ENCODE results near the gene MDM4.
A peak's percentile ranks its signal among the peaks of the same experiment; 100 is the strongest.

MDM4 gene

GRCh38 chr1:204493145-204493983, 22.8 kb upstream of the MDM4 start:
- TF ChIP-seq, protein P1, sequence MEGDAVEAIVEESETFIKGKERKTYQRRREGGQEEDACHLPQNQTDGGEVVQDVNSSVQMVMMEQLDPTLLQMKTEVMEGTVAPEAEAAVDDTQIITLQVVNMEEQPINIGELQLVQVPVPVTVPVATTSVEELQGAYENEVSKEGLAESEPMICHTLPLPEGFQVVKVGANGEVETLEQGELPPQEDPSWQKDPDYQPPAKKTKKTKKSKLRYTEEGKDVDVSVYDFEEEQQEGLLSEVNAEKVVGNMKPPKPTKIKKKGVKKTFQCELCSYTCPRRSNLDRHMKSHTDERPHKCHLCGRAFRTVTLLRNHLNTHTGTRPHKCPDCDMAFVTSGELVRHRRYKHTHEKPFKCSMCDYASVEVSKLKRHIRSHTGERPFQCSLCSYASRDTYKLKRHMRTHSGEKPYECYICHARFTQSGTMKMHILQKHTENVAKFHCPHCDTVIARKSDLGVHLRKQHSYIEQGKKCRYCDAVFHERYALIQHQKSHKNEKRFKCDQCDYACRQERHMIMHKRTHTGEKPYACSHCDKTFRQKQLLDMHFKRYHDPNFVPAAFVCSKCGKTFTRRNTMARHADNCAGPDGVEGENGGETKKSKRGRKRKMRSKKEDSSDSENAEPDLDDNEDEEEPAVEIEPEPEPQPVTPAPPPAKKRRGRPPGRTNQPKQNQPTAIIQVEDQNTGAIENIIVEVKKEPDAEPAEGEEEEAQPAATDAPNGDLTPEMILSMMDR (conservative IDR thresholded peaks at IDR 0.05; ENCODE audit: control insufficient read depth, insufficient read depth, low read depth, low read length), result no peak
- H3K4me3 ChIP-seq (ENCODE audit: control insufficient read depth, low read depth, low read length), result peak overlapping the region; percentile 58
- peak; percentile 66 for DNase-seq (ENCODE audit: low read depth)

DNA sequence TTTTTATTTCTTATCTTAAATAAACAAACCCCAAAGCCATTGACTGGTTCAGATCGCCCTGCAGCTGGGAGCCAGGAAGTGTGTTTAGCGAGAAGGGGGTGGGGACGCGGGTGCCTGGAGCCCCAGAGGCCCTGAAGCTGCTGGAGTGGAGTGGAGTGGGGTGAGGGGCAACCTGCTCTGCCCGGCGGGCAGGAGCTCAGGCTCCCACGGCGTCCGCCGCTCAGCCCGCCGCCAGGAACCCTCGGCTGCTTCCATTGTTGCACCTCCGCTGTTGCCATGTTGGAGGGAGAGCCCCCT, 22.3 kb upstream of the MDM4 start:
- DNase-seq (ENCODE audit: low read depth), result peak; percentile 11
- H3K4me3 ChIP-seq (ENCODE audit: control insufficient read depth, low read depth, low read length), result peak overlapping the region; percentile 58
- TF ChIP-seq, protein P1 (conservative IDR thresholded peaks at IDR 0.05; ENCODE audit: control insufficient read depth, insufficient read depth, low read depth, low read length), result no peak

DNA sequence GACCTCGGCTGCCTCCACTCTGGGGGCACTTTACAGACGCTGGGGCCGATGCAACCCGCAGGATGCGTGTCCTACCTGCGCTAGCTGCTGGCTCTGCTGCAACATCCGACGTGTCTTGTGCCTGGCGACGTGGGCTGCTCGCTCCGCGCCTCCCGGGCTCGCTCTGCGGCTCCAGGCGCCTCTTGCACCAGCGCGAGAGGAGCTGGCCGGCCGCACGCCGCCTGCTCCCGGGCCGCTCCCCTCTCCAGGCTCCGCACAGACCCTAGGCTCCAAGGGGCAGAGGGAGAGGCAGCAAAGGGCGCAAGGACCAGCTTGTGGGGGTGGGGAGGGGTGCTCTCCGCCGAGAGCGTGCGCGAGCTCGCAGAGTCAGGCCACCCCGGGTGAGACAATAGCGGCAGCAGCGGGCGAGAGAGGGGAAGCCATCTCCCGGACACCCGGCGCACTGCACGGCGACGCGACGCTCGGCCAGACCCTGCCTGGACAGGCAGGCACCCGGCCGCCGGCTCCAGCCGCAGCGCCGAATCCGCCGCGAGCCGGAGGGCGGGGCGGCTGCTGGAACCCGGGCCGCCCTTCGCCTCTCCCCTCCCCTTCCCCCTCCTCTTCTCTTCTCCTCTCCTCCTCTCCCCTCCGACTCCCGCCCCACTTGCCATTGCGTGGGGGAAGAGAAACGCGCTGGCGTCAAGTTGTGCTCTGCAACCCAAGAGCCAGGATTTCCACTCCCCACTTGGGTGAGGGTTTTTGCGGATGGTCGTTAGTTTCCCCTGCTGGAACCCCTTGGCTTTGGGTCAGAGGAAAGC, 21.7 kb upstream of the MDM4 start, which contains the start of gene PIK3C2B:
Gene PIK3C2B, minus strand, starts transcription at position 525 of the 797 bp plus-strand sequence. CDS start 25,003 bp downstream, outside the sequence.
- TF ChIP-seq, protein P1 (conservative IDR thresholded peaks at IDR 0.05; ENCODE audit: control insufficient read depth, insufficient read depth, low read depth, low read length), result peak; percentile 26
- peak; percentile 58 for DNase-seq (ENCODE audit: low read depth)

GRCh38 chr1:204495078-204495753, 21.0 kb upstream of the MDM4 start:
- DNase-seq (ENCODE audit: low read depth), result no peak
- peak overlapping the region; percentile 58 for H3K4me3 ChIP-seq (ENCODE audit: control insufficient read depth, low read depth, low read length)
- TF ChIP-seq, protein P1 (conservative IDR thresholded peaks at IDR 0.05; ENCODE audit: control insufficient read depth, insufficient read depth, low read depth, low read length), result no peak

More for the DNA sequence above, 21.7 kb upstream of the MDM4 start, which contains the start of gene PIK3C2B:
- peak within 1 kb of the TSS; percentile 58 for H3K4me3 ChIP-seq (ENCODE audit: control insufficient read depth, low read depth, low read length)

GRCh38 chr1:204495777-204496176, 20.4 kb upstream of the MDM4 start:
- DNase-seq (ENCODE audit: low read depth), result no peak
- TF ChIP-seq, protein P1 (conservative IDR thresholded peaks at IDR 0.05; ENCODE audit: control insufficient read depth, insufficient read depth, low read depth, low read length), result no peak
- H3K4me3 ChIP-seq (ENCODE audit: control insufficient read depth, low read depth, low read length), result no peak overlapping the region

- TF ChIP-seq, protein P1 (conservative IDR thresholded peaks at IDR 0.05; ENCODE audit: control insufficient read depth, insufficient read depth, low read depth, low read length), result no peak
- no peak for DNase-seq (ENCODE audit: low read depth)
Observed at GRCh38 chr1:204498981-204499380, 17.2 kb upstream of the MDM4 start.

More at GRCh38 chr1:204498981-204499380, 17.2 kb upstream of the MDM4 start:
- no peak overlapping the region for H3K4me3 ChIP-seq (ENCODE audit: control insufficient read depth, low read depth, low read length)

Data from fibroblast of mammary gland (primary cell).